ENCODE results near the gene SRGAP3.

The SRGAP3 gene

DNA sequence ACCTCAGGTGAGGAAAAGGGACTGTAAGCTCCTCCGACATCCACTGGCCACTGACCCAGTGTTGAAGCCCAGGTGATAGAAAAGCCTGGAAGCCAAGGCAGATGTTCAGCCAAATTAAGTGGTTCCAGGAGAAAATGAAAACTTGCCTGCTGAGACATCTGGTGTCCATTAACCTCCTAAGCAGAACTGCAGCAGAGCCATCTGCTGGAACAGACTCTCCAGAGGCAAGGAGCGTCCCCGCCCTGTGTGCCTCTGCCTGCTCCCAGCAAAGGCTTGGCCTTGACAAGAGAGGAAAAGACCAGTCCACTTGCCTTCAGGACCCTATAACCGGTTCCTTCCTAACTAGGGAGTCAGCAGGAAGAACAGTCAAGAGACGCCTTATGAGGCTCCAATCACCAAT lies 48.2 kb downstream of the SRGAP3 start:
- DNase-seq (ENCODE audit: low read depth), result no peak

DNA sequence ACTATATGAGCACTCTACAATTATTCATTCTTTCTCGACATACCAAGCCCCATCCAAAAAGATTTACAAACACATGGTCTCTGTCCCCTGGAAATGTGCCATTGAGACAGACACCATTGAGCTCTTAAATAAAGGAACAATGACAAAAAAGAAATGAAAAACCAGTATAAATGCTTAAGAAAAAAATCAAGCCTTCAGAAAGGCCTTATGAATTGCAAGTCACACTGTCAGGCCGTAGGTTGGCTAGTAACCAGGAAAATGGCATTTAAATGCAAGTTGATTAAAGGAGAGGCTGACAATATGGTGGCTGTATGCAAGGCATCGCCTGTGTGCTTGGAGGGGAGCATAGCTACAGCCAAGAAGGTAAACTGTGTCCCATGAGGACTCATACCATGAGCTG lies 49.7 kb downstream of the SRGAP3 start:
- DNase-seq (ENCODE audit: low read depth), result no peak

DNA sequence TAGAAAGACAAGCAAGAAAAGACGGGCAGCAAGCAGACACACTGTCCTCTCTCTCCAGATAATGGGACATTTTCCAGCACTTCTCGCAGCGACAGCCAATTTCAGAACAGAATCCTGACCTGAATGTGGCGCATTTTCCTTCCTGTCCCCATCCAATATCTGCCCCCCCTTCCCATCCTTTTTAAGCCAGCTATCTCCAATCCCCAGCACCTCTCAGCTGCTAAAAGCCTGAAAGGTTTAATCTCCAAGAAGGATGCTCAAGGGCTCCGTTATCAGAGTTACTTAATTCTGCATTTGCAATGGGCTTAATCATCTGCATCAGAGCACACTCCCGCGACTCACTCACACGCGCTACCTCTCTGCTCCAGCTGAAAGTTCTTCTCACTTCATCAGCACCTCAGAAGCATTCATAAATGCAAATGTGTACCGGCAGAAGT lies 50.5 kb downstream of the SRGAP3 start:
- DNase-seq (ENCODE audit: low read depth), result no peak

DNA sequence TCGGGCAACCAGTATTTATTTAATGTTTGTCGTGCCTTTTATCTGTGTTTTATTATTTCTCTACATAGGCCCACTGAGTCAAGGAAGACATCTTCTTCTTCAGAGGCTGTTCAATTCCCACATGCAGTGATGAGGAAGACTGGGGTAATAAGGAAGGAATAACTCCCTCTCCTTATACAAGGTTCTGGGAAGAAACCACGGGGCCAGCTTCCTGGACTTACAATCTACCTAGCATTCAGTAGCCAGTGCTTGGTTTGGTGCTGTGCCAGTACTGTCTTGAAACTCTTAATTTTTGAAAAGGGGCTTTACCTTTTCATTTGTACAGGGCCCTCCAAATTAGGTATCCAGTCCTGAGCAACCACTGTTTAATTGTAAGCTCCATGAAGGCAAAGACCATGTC lies 51.2 kb downstream of the SRGAP3 start:
- DNase-seq (ENCODE audit: low read depth), result no peak

DNA sequence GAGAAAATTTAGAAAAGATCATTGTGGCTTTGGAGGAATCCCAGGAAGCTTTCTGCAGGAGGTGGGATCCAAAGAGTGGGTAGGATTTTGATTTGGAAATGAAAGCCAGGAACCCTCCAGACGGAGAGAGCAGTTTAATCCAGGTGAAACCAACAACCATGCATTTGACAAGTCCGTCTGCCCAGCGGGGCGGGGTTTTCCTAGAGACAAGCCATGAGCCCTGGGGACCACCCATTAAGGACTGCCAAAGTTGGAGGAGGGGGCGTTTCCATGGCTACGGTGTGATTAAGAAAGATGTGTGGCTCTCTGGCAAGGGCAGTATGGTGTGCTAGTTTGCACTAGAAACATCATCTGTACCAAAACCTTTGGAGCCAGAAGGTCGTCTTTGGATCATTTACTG lies 53.4 kb downstream of the SRGAP3 start:
- DNase-seq (ENCODE audit: low read depth), result no peak

DNA sequence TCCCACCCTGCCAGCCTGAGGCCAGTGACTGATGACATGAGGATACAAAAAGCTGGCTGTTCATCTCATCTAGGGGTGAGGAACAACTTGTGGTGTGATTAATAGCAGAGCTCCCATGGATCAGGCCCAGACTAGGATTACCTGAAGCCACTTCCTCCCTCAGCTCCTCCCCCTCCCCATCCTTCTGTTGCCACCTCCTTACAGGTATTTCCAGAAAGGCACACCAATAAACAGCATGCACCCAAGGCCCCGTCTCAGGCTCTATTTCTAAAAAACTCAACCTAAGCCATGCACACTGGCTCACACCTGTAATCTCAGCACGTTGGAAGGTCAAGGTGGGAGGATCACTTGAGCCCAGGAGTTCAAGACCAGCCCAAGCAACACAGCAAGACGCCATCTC lies 54.1 kb downstream of the SRGAP3 start:
- no peak for DNase-seq (ENCODE audit: low read depth)

DNA sequence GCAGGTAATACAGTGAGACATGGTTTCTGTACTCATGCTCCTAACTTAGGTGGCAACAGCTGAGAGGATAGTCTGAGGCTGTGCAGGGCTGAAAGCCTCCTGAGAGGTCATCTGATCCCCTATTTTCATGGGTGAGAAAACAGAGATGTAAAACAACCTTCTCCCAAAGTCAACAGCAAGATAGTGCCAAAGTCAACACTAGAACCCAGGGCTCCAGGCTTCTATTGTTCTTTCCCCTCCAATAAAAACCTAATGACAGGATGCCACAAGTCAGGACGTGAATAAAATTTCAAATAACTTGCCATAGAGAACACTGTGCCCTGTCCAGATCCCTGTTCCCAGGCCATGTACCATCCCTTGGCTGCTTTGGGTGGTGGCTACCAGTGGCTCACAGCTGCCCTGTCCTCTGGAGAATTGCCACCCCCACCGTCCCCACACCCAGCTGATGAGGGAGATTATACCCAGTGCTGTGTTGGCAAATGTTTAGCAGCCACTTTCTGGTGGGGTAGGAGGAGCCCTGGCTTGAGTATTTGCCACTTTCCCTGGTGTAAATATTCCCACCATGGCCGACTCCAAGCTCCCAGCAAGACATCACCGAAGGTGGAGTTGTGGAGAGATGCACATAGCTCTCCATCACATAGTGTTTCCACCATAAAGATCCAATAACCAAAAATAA lies 54.8 kb downstream of the SRGAP3 start:
- DNase-seq (ENCODE audit: low read depth), result no peak

DNA sequence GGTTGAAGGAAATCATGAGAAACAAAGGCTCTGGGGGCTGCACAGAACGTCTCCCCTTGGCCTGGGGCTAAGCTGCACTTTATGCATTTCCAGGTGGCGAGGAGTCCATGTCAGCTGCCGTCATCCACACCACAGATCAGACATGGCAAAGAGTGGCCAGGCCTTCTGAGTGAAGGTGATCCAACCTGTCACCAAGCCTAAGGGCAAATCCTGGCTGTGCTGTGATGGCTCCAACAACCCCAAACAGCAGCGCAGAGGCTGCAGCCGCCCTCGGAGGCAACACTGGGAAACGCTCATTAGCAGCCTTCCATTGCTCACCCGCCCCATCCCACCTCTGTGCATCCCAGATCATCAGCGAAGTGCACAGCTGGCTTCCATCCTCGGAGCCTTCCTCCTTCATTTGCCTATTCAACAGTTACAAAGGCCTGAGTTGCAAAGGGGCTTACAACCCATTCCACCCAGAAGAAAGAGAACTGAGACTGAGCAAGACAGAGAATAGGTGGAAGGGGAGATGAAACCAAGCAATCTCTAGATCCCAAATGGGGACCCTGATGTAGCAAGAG lies 55.7 kb downstream of the SRGAP3 start:
- no peak for DNase-seq (ENCODE audit: low read depth)

DNA sequence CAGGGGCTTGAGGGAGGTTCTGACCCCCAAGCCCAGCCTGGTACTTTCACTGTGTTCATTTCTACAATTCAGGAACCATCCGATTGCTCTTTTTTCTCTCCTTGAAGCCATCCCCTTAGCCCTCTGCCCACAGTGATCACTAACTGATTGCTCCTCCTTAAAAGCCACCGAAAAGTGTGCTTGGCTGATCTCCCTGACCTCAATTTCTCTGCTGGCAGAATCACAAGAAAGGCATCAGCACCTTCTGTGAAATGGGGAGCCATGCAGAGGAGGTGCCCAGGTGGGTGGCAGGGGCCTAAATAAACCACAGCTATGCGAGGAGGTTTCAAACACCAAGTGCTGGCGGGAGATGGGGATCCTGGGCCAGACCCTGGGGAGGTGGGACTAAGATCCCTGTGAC lies 56.2 kb downstream of the SRGAP3 start:
- no peak for DNase-seq (ENCODE audit: low read depth)

DNA sequence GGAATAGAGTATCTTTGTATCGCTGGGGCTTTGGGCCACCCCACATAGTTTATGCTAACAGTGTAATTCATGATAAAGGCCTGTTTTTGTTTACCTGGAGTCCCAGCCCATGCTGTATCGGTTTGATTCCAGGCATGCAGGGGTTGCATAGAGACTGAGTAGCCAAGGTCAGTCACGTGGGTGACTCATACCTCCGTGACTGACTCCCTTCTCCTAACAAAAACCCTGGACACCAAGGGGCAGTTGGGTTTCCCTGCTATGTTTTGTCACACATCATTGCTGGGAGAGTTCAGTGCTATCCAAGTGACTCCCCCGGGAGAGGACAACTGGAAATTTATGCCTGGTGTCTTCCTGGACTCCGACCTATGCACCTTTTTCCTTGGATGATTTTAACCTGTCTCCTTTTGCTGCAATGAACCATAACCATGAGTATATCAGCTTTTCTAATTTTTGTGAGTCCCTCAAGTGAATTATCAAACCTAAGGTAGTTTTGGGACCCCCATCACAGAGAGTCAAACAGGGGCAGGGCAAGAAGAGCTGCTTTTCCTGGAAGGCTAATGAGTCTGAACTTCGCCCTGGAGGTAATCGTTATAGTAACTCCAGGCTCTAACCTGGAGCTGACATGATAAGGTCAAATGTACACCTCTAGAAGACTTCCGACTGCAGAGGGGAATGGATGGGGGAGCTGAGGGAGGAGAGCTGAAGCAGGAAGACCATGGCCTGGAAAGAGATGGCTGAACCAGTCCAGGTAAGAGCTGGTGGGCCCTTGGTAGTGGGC lies 57.0 kb downstream of the SRGAP3 start:
- DNase-seq (ENCODE audit: low read depth), result no peak

DNA sequence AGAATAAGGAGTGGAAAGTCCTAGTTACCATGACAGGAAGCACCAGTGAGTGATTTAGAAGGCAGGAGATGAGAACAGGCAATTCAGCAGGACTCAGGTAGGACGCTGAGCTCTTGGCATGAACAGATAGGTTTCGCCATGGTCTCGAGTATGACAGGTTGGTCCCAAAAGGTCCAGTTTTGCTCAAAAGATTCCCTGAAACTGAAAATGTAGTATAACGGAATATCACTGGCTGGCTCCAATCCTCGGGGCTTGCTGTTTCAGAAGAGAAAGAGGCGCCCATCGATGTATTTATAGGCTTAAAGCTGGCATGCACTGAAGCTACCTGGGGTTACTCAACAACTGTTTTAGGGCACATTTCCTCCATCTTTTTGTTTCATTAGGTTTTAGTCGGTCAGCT lies 59.2 kb downstream of the SRGAP3 start:
- DNase-seq (ENCODE audit: low read depth), result no peak

DNA sequence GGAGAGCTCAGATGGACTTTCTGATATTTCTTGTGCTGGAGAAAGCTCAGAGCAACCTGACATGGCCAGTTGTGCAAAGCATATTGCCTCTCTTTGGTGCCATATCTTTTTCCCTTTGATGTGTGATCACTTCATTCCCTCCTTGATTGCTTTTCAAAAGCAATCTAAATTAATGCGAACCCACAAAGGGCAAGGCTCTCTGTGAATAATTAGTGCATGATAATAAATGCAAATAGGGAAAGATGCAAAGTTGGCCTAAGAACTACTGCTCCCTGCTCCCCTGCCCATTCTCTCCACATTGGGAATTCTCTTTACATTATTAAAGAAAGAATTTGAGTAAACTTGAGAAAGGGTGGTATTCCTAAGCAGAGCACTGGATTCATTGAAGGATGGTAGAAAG lies 60.9 kb downstream of the SRGAP3 start:
- no peak for DNase-seq (ENCODE audit: low read depth)

DNA sequence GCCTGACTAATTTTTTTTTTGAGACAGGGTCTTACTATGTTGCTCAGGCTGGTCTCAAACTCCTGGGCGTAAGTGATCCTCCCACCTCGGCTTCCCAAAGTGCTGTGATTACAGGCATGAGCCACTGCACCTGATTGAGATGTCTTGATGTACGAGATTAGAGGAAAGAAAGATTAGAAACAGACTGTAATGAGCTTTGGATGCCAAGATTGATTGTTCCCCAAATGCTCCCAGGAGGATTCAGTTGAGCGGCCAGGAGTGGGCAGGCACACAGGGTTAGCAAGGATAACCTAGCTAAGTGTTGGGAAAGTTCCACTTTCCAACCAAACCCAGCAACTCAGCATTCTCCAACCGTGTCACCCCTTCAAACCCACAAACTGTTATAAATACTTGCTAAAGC lies 63.7 kb downstream of the SRGAP3 start:
- no peak for DNase-seq (ENCODE audit: low read depth)

DNA sequence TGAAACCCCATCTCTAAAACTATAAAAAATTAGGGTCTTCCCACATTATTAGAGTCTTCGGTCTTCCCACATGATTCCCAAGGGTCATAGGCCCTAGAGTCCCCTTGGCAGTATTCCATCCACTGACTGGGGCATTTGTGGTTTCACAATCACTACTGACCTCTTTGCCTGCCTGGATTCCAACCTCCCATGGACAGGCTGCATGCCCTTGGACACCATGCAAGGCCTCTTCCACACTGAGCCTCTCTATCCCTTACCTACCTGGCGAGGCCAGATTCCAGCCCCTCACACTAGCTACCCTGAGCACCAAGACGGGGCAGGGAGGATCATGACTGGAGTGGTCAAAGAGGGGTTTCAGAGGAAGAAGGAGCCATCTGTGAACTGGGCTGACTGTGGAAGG lies 64.4 kb downstream of the SRGAP3 start:
- no peak for DNase-seq (ENCODE audit: low read depth)

DNA sequence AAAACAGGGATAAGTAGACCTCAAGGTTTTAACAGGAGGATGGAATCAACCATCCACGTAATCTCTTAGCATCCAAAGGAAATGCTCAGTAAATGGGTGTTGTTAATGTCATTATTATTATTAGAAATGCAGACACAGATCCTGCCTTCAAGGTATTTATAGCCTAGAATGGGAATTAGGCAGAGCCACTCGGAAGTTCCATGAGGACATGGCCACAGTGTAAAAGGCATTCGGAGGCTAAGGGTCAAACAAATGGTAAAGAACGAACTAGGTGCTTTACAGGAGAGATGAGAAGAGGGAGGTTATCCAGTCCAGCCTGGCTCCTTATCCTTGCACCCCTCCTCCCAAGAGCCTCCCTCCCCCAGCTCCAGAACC lies 65.0 kb downstream of the SRGAP3 start:
- DNase-seq (ENCODE audit: low read depth), result no peak

DNA sequence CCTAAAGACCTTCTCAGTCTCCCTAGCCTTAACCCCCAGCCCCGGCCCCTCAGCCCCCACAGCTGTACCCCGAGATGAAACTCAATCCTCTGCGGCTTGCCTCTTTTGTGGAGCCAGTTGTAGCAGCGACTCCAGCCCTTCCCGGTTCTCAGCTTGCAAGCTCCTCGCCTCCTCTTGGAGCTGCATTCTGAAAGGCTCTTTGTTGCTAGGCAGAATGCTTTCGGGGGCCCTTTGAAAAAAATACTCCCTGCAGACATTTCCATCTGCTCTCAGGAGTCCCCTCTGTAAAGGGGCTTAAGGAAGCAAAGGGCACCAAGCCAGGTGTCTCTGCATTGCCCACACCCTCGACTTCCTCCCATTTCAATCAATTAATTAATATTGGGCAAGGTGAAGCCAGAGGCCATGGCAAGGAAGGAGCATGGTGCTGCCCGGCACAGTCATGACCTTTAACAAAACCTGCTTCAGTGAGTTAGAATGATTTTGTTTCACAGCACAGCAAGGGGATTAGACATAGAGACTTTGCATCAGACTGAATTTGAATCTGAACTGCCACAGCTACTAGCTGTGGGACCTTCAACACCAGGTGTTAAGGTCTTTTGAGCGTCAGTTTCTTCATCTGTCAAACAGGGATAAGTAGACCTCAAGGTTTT lies 65.5 kb downstream of the SRGAP3 start:
- DNase-seq (ENCODE audit: low read depth), result no peak

DNA sequence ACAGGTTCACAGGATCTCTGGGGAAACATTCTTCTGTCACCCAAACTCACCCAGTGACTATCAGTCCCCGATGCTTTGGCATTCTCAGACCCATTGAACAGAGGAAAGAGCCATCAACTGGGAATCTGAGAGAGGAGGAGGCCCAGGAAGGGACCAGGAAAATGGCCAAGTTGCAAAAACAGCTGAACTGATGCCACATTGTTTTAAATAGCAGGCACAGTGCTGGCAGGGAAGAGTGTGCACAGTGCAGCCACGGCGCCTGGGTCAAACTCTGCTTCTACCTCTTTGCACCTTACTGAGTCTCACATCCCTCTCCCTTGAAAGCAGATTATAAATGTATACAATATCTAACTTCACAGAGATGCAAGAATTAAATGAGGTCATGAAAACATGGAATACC lies 66.4 kb downstream of the SRGAP3 start:
- DNase-seq (ENCODE audit: low read depth), result no peak

DNA sequence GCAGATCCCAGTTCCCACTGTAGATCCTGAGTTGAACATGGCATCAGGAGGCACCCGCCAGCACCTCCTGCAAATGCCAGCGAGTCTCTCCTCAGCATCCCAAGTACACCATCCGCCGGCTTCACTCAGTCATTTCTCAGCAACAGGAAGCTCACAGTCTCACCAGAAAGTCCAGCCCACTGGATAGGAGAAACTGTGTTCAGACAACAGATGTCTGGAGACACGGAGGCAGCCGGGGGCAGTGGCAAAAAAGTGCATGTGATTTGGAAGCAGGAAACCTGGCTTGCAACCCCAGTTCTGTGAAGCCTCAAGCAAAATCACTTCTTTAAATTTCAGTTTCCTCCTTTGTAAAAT lies 68.7 kb downstream of the SRGAP3 start:
- no peak for DNase-seq (ENCODE audit: low read depth)

DNA sequence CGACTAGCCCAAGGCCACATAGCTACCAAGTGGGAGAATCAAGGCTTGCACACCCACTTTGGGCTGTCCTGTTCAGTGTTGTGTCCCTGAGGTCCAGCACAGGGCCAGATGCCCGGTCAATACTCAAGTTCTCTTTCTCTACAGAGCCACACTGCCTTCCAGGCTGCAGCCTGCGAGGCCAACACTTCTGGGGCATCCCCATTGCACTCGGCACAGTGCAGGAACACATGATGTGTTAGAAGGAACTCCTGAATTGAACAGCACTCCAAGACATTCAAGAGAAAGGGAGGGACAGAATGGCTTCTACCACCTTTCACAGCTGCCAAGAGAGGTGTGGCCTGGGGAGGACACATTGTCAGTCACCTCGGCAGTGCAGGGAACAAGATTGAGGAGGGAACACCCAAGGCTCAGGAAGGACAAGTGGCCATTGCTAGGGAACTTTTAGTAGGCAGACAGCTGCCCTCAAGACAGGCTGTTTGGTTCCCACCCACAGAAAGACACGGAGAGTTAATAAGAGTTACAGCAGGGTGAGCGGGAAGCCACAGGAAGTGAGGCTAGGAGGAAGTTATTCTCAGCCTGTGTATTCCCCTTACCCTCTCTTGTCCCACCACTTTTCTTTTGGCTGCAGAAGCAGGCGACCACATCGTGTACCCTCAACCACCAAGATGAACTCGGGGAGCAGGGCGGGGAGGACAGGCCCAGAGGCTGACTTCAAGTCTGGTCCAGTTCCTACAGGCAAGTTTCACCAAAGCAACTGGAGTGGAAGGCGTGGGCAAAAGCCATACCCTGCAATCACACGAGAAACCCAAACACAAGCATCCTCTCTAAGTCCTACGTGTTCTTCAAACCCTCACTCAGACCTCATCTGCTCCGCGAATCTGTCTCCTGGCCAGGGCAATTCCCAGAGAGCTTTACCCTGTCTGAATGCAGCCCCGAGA lies 69.4 kb downstream of the SRGAP3 start:
- no peak for DNase-seq (ENCODE audit: low read depth)

DNA sequence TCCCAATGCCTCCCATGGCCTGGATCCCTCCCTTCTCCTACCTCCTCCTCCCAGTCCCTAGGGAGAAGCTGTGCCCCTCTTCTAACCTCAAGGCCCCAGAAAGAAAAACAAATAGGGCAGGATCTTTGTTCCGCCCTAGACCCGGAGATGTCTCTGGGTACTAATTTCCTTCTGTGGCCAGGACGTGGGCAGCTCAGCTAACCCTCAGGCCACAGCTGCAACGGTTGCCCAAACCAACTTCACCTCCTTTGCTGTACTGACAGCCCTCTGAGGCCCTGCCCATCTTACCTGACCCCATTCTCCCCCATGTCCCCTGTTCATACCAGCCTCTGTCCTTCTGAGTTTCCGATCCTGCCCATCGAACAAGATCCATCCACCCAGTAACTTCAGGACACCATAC lies 70.7 kb downstream of the SRGAP3 start:
- no peak for DNase-seq (ENCODE audit: low read depth)

DNA sequence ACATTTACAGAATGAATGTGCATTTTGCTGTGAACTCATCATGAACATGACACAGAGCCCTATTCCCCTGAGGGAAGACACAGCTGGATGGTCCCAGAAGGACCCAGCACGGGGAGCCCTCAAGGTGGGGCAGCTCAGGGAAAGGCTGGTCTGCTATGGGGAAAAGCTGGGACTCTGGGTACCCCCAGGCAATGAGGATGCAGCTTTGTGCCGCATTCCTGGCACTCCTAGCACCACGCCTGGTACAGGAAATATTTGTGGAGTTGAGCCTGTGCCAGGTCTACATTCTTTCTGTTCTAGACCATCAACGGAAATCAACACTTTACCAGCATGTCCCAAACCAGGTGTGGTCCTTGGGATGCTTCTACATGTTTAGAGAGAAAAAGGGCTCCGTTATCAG lies 74.0 kb downstream of the SRGAP3 start:
- no peak for DNase-seq (ENCODE audit: low read depth)

DNA sequence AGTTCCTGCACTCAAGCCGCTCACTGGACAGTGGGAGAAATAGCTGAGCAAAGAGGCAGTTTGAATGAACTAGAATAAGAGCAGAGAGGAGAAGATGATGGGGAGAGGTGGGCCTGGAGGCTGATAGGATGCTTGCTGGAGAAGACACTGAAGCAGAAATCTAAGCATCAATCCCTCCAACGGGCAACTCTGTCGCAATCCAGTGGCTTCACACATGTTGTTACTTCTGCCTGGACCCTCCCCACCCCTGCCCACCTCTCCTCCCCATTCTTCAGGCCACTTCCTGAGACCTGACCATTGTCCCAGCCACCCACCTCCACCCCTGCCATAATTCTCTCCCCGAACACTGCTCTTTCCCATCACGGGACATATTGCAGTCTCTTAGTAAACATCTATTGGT lies 76.0 kb downstream of the SRGAP3 start:
- no peak for DNase-seq (ENCODE audit: low read depth)

Data from activated gamma-delta T cell treated with anti-CD3 and anti-CD28 coated beads, Interleukin-2, amount 50 U/mL, for 16 hours (primary cell).